HG03571 (cell line): Measurements from ENCODE around the gene DLG2.
"Not testable (repeated sequence)": the region's sequence is repeated elsewhere in the genome, so short reads cannot be mapped to it uniquely, and the experiment has no call there.

Experiments
- ATAC-seq: cut with Tn5 transposase; IDR thresholded peaks from one replicate; pipeline ENCODE4 v1.9.1; 2021; ENCODE audit not compliant: unreplicated experiment

The DLG2 gene

GRCh38 chr11:85627332-85627997, at the start of gene DLG2:
Gene DLG2 (minus strand): TSS chr11:85627344.
- no peak for ATAC-seq

- no peak for ATAC-seq
Measured at GRCh38 chr11:85673393-85673792, 46.2 kb upstream of the DLG2 start.

GRCh38 chr11:85672105-85672902, 45.2 kb upstream of the DLG2 start:
- no peak for ATAC-seq

- ATAC-seq, result not testable (repeated sequence)
Measured at GRCh38 chr11:85670949-85671663, 44.0 kb upstream of the DLG2 start.

GRCh38 chr11:85668157-85668556, 41.0 kb upstream of the DLG2 start:
- ATAC-seq, result no peak

- no peak for ATAC-seq
Measured at GRCh38 chr11:85666687-85667086, 39.5 kb upstream of the DLG2 start.

- ATAC-seq, result no peak
Measured at GRCh38 chr11:85665733-85666132, 38.6 kb upstream of the DLG2 start.

- peak; percentile 88 for ATAC-seq
Measured at GRCh38 chr11:85664615-85665481, 37.7 kb upstream of the DLG2 start, which contains the start of gene CREBZF. Gene CREBZF (minus strand): TSS chr11:85665129. CDS start chr11:85664875, 254 bp downstream.

GRCh38 chr11:85663753-85664614, 36.8 kb upstream of the DLG2 start:
- ATAC-seq, result peak; percentile 65

GRCh38 chr11:85663080-85663752, 36.1 kb upstream of the DLG2 start:
- no peak for ATAC-seq

GRCh38 chr11:85661972-85662664, 35.0 kb upstream of the DLG2 start:
- ATAC-seq, result no peak

- no peak for ATAC-seq
Measured at GRCh38 chr11:85658180-85658579, 31.0 kb upstream of the DLG2 start.

GRCh38 chr11:85656777-85657176, 29.6 kb upstream of the DLG2 start:
- no peak for ATAC-seq

GRCh38 chr11:85654343-85654742, 27.2 kb upstream of the DLG2 start:
- not testable (repeated sequence) for ATAC-seq

- ATAC-seq, result no peak
Measured at GRCh38 chr11:85652786-85653447, 25.8 kb upstream of the DLG2 start.

- no peak for ATAC-seq
Measured at GRCh38 chr11:85651118-85651517, 24.0 kb upstream of the DLG2 start.

- peak; percentile 100 for ATAC-seq
Measured at GRCh38 chr11:85647604-85648299, 20.6 kb upstream of the DLG2 start, which contains the start of gene TMEM126A. Gene TMEM126A (plus strand): TSS chr11:85647967. CDS start chr11:85650256, 2,289 bp downstream.
